Prostate gland (tissue), 2 donors: ENCODE measurements around the gene ZNF804B.

Source experiments
- CTCF ChIP-seq, 4 experiments: fragments of 200-600 bp in 2 of 4; fragments of 450-650 bp in 2 of 4; sonication (generic) in 2 of 4; IDR thresholded peaks; 1 replicate in 3 of 4; 2 replicates in 1 of 4; pipeline ENCODE4 v1.5.1; 2016 to 2019; ENCODE audit warnings: antibody characterized with exemption in 4 of 4, mild to moderate bottlenecking in 2 of 4, moderate library complexity in 2 of 4
- POLR2AphosphoS5 ChIP-seq: sonication (generic); formaldehyde crosslinking; IDR thresholded peaks from one replicate; pipeline ENCODE4 v1.6.1; 2017; ENCODE audit warnings: antibody characterized with exemption

GRCh38 chr7:88951826-88952225, 192.3 kb downstream of the ZNF804B start:
- no peak for TF ChIP-seq CTCF (IDR thresholded peaks at IDR 0.05)
- TF ChIP-seq POLR2AphosphoS5: no peak
